ENCODE data around the gene FOXK2.

GRCh38 chr17:82602986-82603710, 83.6 kb downstream of the FOXK2 start:
- TF ChIP-seq POLR2A (IDR thresholded peaks at IDR 0.05) (no peak), CTCF (IDR thresholded peaks at IDR 0.05) (no peak)

Data from upper lobe of left lung (tissue), 4 donors.